Neural cell (in vitro differentiated cells): ENCODE results near the gene SECTM1. TPM values are rescaled to one million over a fixed set of nuclear protein-coding genes. Genes with fewer than 3 reads are reported as not detected.

Experiments used
- H2AFZ ChIP-seq: fragments of 200-600, 300-800 bp; sonication (generic), shearing (Covaris generic); 2 replicates; pipeline ENCODE4 v1.6.0; 2014; ENCODE audit warnings: low read depth, mild to moderate bottlenecking, antibody characterized with exemption, low read length, moderate library complexity
- H3F3A ChIP-seq: fragments of 200-600 bp; shearing (Covaris generic); 2 replicates; pipeline ENCODE4 v1.6.1; 2016; ENCODE audit warnings: mild to moderate bottlenecking, moderate library complexity, mixed read lengths, antibody characterized with exemption, low read length; ENCODE audit not compliant: insufficient read depth, poor library complexity, severe bottlenecking
- H3K27ac ChIP-seq: fragments of 200-600, 300-800 bp; sonication (generic), shearing (Covaris generic); 2 replicates; pipeline ENCODE4 v1.5.1; 2014; ENCODE audit warnings: mild to moderate bottlenecking, low read length, moderate library complexity
- H3K27me3 ChIP-seq: fragments of 300-800, 200-600 bp; sonication (generic), shearing (Covaris generic); 2 replicates; pipeline ENCODE4 v1.6.0; 2014; ENCODE audit warnings: mild to moderate bottlenecking, low read depth, low read length, moderate library complexity; ENCODE audit not compliant: insufficient read depth
- H3K36me3 ChIP-seq: fragments of 300-800, 200-600 bp; sonication (generic), shearing (Covaris generic); 2 replicates; pipeline ENCODE4 v1.5.1; 2014; ENCODE audit warnings: mild to moderate bottlenecking, antibody characterized with exemption, low read length, moderate library complexity; ENCODE audit not compliant: insufficient read depth
- H3K4me2 ChIP-seq: fragments of 300-800, 200-600 bp; sonication (generic), shearing (Covaris generic); 2 replicates; pipeline ENCODE4 v1.6.0; 2014; ENCODE audit warnings: mild to moderate bottlenecking, low read length
- H3K4me3 ChIP-seq: fragments of 300-800, 200-600 bp; sonication (generic), shearing (Covaris generic); 2 replicates; pipeline ENCODE4 v1.5.1; 2014; ENCODE audit warnings: mild to moderate bottlenecking, low read length, moderate library complexity
- H3K79me2 ChIP-seq: fragments of 200-600 bp; shearing (Covaris generic); replicated peaks from 2 replicates; pipeline ENCODE4 v1.6.0; 2014; ENCODE audit warnings: mild to moderate bottlenecking, low read length, moderate library complexity; ENCODE audit not compliant: insufficient read depth
- H3K9ac ChIP-seq: fragments of 300-800, 200-600 bp; sonication (generic), shearing (Covaris generic); 2 replicates; pipeline ENCODE4 v1.6.1; 2016; ENCODE audit warnings: mild to moderate bottlenecking, low read length, mixed read lengths
- H3K9me2 ChIP-seq: fragments of 200-600 bp; shearing (Covaris generic); 2 replicates; pipeline ENCODE4 v1.6.1; 2016; ENCODE audit warnings: mild to moderate bottlenecking, low read length, mixed read lengths; ENCODE audit not compliant: insufficient read depth
- H3K9me3 ChIP-seq: fragments of 200-600, 300-800 bp; sonication (generic), shearing (Covaris generic); 2 replicates; pipeline ENCODE4 v1.6.1; 2016; ENCODE audit warnings: mild to moderate bottlenecking, mixed run types, low read length, moderate library complexity, mixed read lengths
- H4K20me1 ChIP-seq: fragments of 200-600 bp; shearing (Covaris generic); 2 replicates; pipeline ENCODE4 v1.6.1; 2016; ENCODE audit warnings: mild to moderate bottlenecking, mixed run types; ENCODE audit not compliant: insufficient read depth
- EP300 ChIP-seq: fragments of 450-650 bp; conservative IDR thresholded peaks from 2 replicates; pipeline ENCODE4 v1.6.1; 2014; ENCODE audit warnings: antibody characterized with exemption, mild to moderate bottlenecking, moderate library complexity; ENCODE audit not compliant: poor library complexity, severe bottlenecking
- EZH2 ChIP-seq: fragments of 200-600, 300-800 bp; shearing (Covaris generic), sonication (generic); IDR thresholded peaks from 2 replicates; pipeline ENCODE4 v1.6.1; 2014; ENCODE audit warnings: antibody characterized with exemption, low read length, borderline replicate concordance, mild to moderate bottlenecking; ENCODE audit not compliant: insufficient read depth, poor library complexity, severe bottlenecking
- MXI1 ChIP-seq: fragments of 450-650 bp; conservative IDR thresholded peaks from 2 replicates; pipeline ENCODE4 v1.6.1; 2014; ENCODE audit warnings: antibody characterized with exemption, mild to moderate bottlenecking; ENCODE audit not compliant: poor library complexity, severe bottlenecking
- POLR2AphosphoS5 ChIP-seq: IDR thresholded peaks from 2 replicates; pipeline ENCODE4 v1.6.1; 2012
- RAD21 ChIP-seq: fragments of 450-650 bp; conservative IDR thresholded peaks from 2 replicates; pipeline ENCODE4 v1.6.1; 2014; ENCODE audit warnings: antibody characterized with exemption, mild to moderate bottlenecking, moderate library complexity
- SMC3 ChIP-seq: fragments of 450-650 bp; conservative IDR thresholded peaks from 2 replicates; pipeline ENCODE4 v1.6.1; 2014; ENCODE audit warnings: antibody characterized with exemption, mild to moderate bottlenecking, moderate library complexity; ENCODE audit not compliant: poor library complexity
- TAF1 ChIP-seq: IDR thresholded peaks from 2 replicates; pipeline ENCODE4 v1.6.1; 2012; ENCODE audit warnings: low read depth
- polyA plus RNA-seq: library from polyadenylated mRNA; depleted of rRNA; stranded (reverse); fragments of >200 nt; gene quantifications from 2 replicates; pipeline ENCODE4 v1.2.3, GENCODE V29; 2014
- TF ChIP-seq, protein P1 (sequence below): IDR thresholded peaks from 2 replicates; pipeline ENCODE4 v1.6.1; 2012; ENCODE audit warnings: borderline replicate concordance
- TF ChIP-seq, protein P2 (sequence below): fragments of 450-650 bp; IDR thresholded peaks from 2 replicates; pipeline ENCODE4 v1.5.1; 2014; ENCODE audit warnings: antibody characterized with exemption, mild to moderate bottlenecking, moderate library complexity; ENCODE audit not compliant: poor library complexity, severe bottlenecking

SECTM1 gene
- polyA plus RNA-seq, 1 donor from 2014 or later, result not detected

DNA sequence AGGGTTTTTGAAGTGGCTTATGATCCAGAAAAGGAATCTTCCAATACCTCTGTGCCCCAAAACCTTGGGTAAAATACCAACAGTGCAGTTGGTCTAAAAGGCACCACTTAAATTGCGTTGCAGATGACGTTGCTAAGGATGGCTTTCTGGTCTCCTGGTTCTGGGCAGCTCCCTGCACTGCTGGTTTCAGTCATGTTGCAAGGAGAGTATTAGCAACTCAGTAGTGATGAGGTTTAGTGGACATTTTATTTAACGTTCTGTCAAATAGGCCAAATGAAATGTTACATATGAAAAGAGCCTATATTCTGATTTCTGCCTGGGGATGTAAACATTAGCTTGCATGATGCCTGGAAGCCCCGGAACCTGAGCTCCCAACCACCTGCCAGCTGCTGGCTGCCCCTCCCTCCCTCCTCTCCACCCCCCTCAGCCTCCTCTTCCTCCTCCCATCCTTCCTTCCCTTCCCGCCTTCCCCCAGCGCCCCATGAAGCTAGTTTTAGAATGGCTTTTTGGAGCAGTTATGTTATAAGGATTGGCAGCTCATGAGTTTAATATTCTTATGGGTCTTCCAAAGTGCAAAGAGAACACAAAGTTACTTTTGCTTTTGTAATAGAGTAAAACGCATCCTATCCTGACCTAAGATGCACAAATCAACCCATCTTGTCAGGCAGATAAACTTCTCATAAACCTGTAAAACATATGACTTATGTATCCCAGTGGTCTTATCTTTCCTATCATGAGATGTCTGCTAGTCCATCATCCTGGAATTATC lies 36.9 kb downstream of the SECTM1 start:
- H3F3A ChIP-seq, result peaks cover 2% of the 10 kb centered on the region
- no peaks in the 10 kb centered on the region for H3K36me3 ChIP-seq
- H3K27ac ChIP-seq, result no peak overlapping the region
- H3K4me2 ChIP-seq, result no peak overlapping the region
- H3K9ac ChIP-seq, result no peak overlapping the region
- H3K4me3 ChIP-seq, result no peak overlapping the region
- H2AFZ ChIP-seq, result no peak overlapping the region
- no peaks in the 10 kb centered on the region for H3K79me2 ChIP-seq
- no peaks in the 10 kb centered on the region for H3K27me3 ChIP-seq
- H3K9me3 ChIP-seq, result no peaks in the 10 kb centered on the region
- TF ChIP-seq SMC3, result no peak
- TF ChIP-seq MXI1, result no peak
- TF ChIP-seq, protein P1, sequence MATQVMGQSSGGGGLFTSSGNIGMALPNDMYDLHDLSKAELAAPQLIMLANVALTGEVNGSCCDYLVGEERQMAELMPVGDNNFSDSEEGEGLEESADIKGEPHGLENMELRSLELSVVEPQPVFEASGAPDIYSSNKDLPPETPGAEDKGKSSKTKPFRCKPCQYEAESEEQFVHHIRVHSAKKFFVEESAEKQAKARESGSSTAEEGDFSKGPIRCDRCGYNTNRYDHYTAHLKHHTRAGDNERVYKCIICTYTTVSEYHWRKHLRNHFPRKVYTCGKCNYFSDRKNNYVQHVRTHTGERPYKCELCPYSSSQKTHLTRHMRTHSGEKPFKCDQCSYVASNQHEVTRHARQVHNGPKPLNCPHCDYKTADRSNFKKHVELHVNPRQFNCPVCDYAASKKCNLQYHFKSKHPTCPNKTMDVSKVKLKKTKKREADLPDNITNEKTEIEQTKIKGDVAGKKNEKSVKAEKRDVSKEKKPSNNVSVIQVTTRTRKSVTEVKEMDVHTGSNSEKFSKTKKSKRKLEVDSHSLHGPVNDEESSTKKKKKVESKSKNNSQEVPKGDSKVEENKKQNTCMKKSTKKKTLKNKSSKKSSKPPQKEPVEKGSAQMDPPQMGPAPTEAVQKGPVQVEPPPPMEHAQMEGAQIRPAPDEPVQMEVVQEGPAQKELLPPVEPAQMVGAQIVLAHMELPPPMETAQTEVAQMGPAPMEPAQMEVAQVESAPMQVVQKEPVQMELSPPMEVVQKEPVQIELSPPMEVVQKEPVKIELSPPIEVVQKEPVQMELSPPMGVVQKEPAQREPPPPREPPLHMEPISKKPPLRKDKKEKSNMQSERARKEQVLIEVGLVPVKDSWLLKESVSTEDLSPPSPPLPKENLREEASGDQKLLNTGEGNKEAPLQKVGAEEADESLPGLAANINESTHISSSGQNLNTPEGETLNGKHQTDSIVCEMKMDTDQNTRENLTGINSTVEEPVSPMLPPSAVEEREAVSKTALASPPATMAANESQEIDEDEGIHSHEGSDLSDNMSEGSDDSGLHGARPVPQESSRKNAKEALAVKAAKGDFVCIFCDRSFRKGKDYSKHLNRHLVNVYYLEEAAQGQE, result no peak
- no peak for TF ChIP-seq RAD21
- TF ChIP-seq, protein P2, sequence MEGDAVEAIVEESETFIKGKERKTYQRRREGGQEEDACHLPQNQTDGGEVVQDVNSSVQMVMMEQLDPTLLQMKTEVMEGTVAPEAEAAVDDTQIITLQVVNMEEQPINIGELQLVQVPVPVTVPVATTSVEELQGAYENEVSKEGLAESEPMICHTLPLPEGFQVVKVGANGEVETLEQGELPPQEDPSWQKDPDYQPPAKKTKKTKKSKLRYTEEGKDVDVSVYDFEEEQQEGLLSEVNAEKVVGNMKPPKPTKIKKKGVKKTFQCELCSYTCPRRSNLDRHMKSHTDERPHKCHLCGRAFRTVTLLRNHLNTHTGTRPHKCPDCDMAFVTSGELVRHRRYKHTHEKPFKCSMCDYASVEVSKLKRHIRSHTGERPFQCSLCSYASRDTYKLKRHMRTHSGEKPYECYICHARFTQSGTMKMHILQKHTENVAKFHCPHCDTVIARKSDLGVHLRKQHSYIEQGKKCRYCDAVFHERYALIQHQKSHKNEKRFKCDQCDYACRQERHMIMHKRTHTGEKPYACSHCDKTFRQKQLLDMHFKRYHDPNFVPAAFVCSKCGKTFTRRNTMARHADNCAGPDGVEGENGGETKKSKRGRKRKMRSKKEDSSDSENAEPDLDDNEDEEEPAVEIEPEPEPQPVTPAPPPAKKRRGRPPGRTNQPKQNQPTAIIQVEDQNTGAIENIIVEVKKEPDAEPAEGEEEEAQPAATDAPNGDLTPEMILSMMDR, result no peak
- no peak for TF ChIP-seq TAF1
- TF ChIP-seq EZH2, result no peak
- no peak for TF ChIP-seq POLR2AphosphoS5
- no peak for TF ChIP-seq EP300
- H4K20me1 ChIP-seq, result no peaks in the 10 kb centered on the region
- no peaks in the 10 kb centered on the region for H3K9me2 ChIP-seq

DNA sequence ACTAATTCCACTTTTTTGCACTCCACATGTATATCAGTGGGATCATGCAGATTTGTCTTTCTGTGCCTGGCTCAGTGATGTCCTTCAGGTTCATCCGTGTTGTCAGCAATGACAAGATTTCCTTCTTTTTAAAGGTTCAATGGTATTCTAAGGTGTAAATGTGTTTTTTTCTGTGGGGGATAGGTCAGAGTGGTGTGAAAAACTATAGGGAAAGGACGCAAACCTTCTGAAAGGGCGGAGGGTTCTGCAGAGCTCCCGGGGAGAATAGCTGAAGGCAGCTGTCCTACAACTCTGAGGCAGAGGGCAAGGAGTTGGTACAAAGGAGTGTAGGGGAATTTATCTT lies 38.1 kb downstream of the SECTM1 start:
- Histone ChIP-seq H3F3A (peaks cover 2% of the 10 kb centered on the region), H2AFZ (no peak overlapping the region), H3K9me3 (no peaks in the 10 kb centered on the region), H3K27ac (no peak overlapping the region), H3K36me3 (no peaks in the 10 kb centered on the region), H3K9ac (no peak overlapping the region), H3K79me2 (no peaks in the 10 kb centered on the region), H3K9me2 (no peaks in the 10 kb centered on the region), H4K20me1 (no peaks in the 10 kb centered on the region), H3K27me3 (no peaks in the 10 kb centered on the region), H3K4me3 (no peak overlapping the region), H3K4me2 (no peak overlapping the region)
- TF ChIP-seq EZH2 (no peak), TAF1 (no peak), RAD21 (no peak)
